DND-41 (cell line): ENCODE results near the gene LMX1B.
"Not testable (repeated sequence)": the region's sequence is repeated elsewhere in the genome, so short reads cannot be mapped to it uniquely, and the experiment has no call there.

ENCODE experiments used
- ATAC-seq: fragments of 200-7000 bp; cut with Tn5 transposase; 3 replicates; pipeline ENCODE4 v1.9.1; 2021; ENCODE audit warnings: low read depth; ENCODE audit not compliant: insufficient read depth
- DNase-seq: peaks from one replicate; pipeline ENCODE4 v3.0.0-alpha.2; 2020
- H2AFZ ChIP-seq: 2 replicates; pipeline ENCODE4 v1.6.0; 2012; ENCODE audit warnings: low read depth, low read length
- H3K27ac ChIP-seq: 2 replicates; pipeline ENCODE4 v1.5.1; 2012; ENCODE audit warnings: low read length, inconsistent platforms
- H3K27me3 ChIP-seq: fragments of 200-600 bp; sonication (generic); 2 replicates; pipeline ENCODE4 v1.6.0; 2012; ENCODE audit warnings: low read length, mild to moderate bottlenecking, inconsistent platforms; ENCODE audit not compliant: insufficient read depth, poor library complexity
- H3K36me3 ChIP-seq: 2 replicates; pipeline ENCODE4 v1.5.1; 2012; ENCODE audit warnings: low read length, inconsistent platforms; ENCODE audit not compliant: insufficient read depth
- H3K4me1 ChIP-seq: 2 replicates; pipeline ENCODE4 v1.5.1; 2012; ENCODE audit warnings: mild to moderate bottlenecking, low read length; ENCODE audit not compliant: insufficient read depth
- H3K4me2 ChIP-seq: 2 replicates; pipeline ENCODE4 v1.6.0; 2012; ENCODE audit warnings: mild to moderate bottlenecking, moderate library complexity, low read length, inconsistent platforms; ENCODE audit not compliant: insufficient read depth
- H3K4me3 ChIP-seq, 2 experiments: fragments of 200-600 bp in 1 of 2; shearing (Covaris generic) in 1 of 2; 2 replicates each; pipeline ENCODE4 v1.5.1; 2012 to 2016; ENCODE audit warnings: inconsistent platforms in 2 of 2, low read length in 2 of 2, mild to moderate bottlenecking in 2 of 2, low read depth in 1 of 2, moderate library complexity in 1 of 2
- H3K79me2 ChIP-seq: 2 replicates; pipeline ENCODE4 v1.6.0; 2012; ENCODE audit warnings: low read length, inconsistent platforms; ENCODE audit not compliant: insufficient read depth
- H3K9ac ChIP-seq: 2 replicates; pipeline ENCODE4 v1.6.0; 2012; ENCODE audit warnings: low read depth, mild to moderate bottlenecking, inconsistent platforms, low read length, moderate library complexity
- H3K9me3 ChIP-seq: 2 replicates; pipeline ENCODE4 v1.5.1; 2012; ENCODE audit warnings: low read length, moderate library complexity, mild to moderate bottlenecking, inconsistent platforms; ENCODE audit not compliant: insufficient read depth, severe bottlenecking
- H4K20me1 ChIP-seq: 2 replicates; pipeline ENCODE4 v1.6.0; 2012; ENCODE audit warnings: low read length; ENCODE audit not compliant: insufficient read depth
- CTCF ChIP-seq: IDR thresholded peaks from 2 replicates; pipeline ENCODE4 v1.5.1; 2012; ENCODE audit warnings: borderline replicate concordance, low read length, moderate library complexity, mild to moderate bottlenecking; ENCODE audit not compliant: poor library complexity, severe bottlenecking; ENCODE audit errors: extremely low read depth
- EZH2 ChIP-seq: IDR thresholded peaks from 3 replicates; pipeline ENCODE4 v1.6.1; 2012; ENCODE audit warnings: borderline replicate concordance, low read depth, mild to moderate bottlenecking, moderate library complexity, low read length, inconsistent platforms; ENCODE audit not compliant: severe bottlenecking

LMX1B gene

GRCh38 chr9:126707083-126707482 lies 93.4 kb downstream of the LMX1B start:
- Histone ChIP-seq H3K4me2 (no peak overlapping the region), H3K9me3 (no peaks in the 10 kb centered on the region), H4K20me1 (no peaks in the 10 kb centered on the region), H3K36me3 (no peaks in the 10 kb centered on the region), H2AFZ (no peak overlapping the region), H3K4me3 (no peak overlapping the region), H3K9ac (no peak overlapping the region), H3K4me1 (peaks cover 7% of the 10 kb centered on the region), H3K27ac (no peak overlapping the region), H3K27me3 (peaks cover 4% of the 10 kb centered on the region), H3K79me2 (no peaks in the 10 kb centered on the region)
- ATAC-seq: no peak
- no peak for TF ChIP-seq EZH2
- no peak for DNase-seq

GRCh38 chr9:126707712-126708111 lies 94.0 kb downstream of the LMX1B start:
- H4K20me1 ChIP-seq, H3K27me3 ChIP-seq, DNase-seq, ATAC-seq, H2AFZ ChIP-seq, H3K9me3 ChIP-seq, H3K79me2 ChIP-seq, H3K27ac ChIP-seq, H3K36me3 ChIP-seq, H3K4me3 ChIP-seq, H3K4me1 ChIP-seq, H3K9ac ChIP-seq, H3K4me2 ChIP-seq: not testable (repeated sequence)

GRCh38 chr9:126708178-126708577 lies 94.5 kb downstream of the LMX1B start:
- DNase-seq: no peak

GRCh38 chr9:126709241-126709640 lies 95.5 kb downstream of the LMX1B start:
- H2AFZ ChIP-seq: no peak overlapping the region
- peaks cover 7% of the 10 kb centered on the region for H3K4me1 ChIP-seq
- H3K4me2 ChIP-seq: no peak overlapping the region
- H4K20me1 ChIP-seq: no peaks in the 10 kb centered on the region
- no peaks in the 10 kb centered on the region for H3K36me3 ChIP-seq
- no peak overlapping the region for H3K4me3 ChIP-seq
- no peak overlapping the region for H3K27ac ChIP-seq
- no peaks in the 10 kb centered on the region for H3K9me3 ChIP-seq
- ATAC-seq: no peak
- DNase-seq: no peak
- no peaks in the 10 kb centered on the region for H3K79me2 ChIP-seq
- H3K27me3 ChIP-seq: peaks cover 4% of the 10 kb centered on the region
- TF ChIP-seq CTCF (no peak), EZH2 (no peak)
- no peak overlapping the region for H3K9ac ChIP-seq

More at GRCh38 chr9:126708178-126708577, 94.5 kb downstream of the LMX1B start:
- ATAC-seq: no peak
- Histone ChIP-seq H3K27me3 (peaks cover 4% of the 10 kb centered on the region), H3K79me2 (no peaks in the 10 kb centered on the region), H3K4me3 (no peak overlapping the region), H3K4me1 (peaks cover 7% of the 10 kb centered on the region), H4K20me1 (no peaks in the 10 kb centered on the region), H3K9ac (no peak overlapping the region), H3K36me3 (no peaks in the 10 kb centered on the region), H2AFZ (no peak overlapping the region), H3K4me2 (no peak overlapping the region), H3K27ac (no peak overlapping the region), H3K9me3 (no peaks in the 10 kb centered on the region)
- no peak for TF ChIP-seq EZH2
- TF ChIP-seq CTCF: no peak
